Nephron (organoid): ENCODE results near the gene BABAM2.
"Not testable (repeated sequence)": the region's sequence is repeated elsewhere in the genome, so short reads cannot be mapped to it uniquely, and the experiment has no call there.

ENCODE experiments used
- H3K27ac Mint-ChIP-seq, 3 experiments: 2 replicates each; pipeline ENCODE4 v1.8.0; 2020; ENCODE audit warnings: mixed read lengths in 3 of 3, mild to moderate bottlenecking in 2 of 3, moderate library complexity in 1 of 3
- H3K27me3 Mint-ChIP-seq: 2 replicates; pipeline ENCODE4 v1.8.0; 2021; ENCODE audit warnings: low read depth, mild to moderate bottlenecking, moderate library complexity, mixed read lengths
- H3K36me3 Mint-ChIP-seq: 2 replicates; pipeline ENCODE4 v1.8.0; 2020; ENCODE audit warnings: low read depth, mixed read lengths
- H3K4me1 Mint-ChIP-seq: 2 replicates; pipeline ENCODE4 v1.8.0; 2020; ENCODE audit warnings: mixed read lengths
- H3K4me3 Mint-ChIP-seq, 3 experiments: 2 replicates each; pipeline ENCODE4 v1.8.0; 2020; ENCODE audit warnings: mild to moderate bottlenecking in 3 of 3, mixed read lengths in 3 of 3, moderate library complexity in 2 of 3
- H3K9me3 Mint-ChIP-seq: 2 replicates; pipeline ENCODE4 v1.8.0; 2020; ENCODE audit warnings: mixed read lengths
- TF ChIP-seq, protein P1 (sequence below), 3 experiments: fragments of 200-600 bp; sonication (generic); IDR thresholded peaks; one replicate each; pipeline ENCODE4 v1.5.0; 2021; ENCODE audit warnings: antibody characterized with exemption in 3 of 3; ENCODE audit not compliant: unreplicated experiment in 3 of 3

The BABAM2 gene

DNA sequence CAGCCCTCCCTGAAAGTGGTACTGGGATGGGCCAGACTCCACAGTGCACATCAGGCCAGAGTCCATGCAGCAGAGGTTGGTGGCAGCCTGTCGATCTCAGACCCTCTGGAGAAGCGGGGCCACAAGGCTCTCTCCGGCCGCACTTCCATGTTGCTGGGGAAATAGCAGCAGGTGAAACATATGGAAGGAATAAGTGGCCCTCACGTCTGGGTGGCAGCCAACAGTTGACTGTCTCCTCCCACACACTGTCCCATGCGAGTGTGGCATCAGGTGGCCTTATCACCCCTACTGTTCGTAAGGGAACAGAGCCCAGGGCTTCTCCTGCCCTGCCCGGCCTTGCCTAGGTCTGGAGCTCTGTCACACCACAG is 444.0 kb downstream of the BABAM2 start:
- TF ChIP-seq, protein P1, sequence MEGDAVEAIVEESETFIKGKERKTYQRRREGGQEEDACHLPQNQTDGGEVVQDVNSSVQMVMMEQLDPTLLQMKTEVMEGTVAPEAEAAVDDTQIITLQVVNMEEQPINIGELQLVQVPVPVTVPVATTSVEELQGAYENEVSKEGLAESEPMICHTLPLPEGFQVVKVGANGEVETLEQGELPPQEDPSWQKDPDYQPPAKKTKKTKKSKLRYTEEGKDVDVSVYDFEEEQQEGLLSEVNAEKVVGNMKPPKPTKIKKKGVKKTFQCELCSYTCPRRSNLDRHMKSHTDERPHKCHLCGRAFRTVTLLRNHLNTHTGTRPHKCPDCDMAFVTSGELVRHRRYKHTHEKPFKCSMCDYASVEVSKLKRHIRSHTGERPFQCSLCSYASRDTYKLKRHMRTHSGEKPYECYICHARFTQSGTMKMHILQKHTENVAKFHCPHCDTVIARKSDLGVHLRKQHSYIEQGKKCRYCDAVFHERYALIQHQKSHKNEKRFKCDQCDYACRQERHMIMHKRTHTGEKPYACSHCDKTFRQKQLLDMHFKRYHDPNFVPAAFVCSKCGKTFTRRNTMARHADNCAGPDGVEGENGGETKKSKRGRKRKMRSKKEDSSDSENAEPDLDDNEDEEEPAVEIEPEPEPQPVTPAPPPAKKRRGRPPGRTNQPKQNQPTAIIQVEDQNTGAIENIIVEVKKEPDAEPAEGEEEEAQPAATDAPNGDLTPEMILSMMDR (IDR thresholded peaks at IDR 0.05; ENCODE audit: unreplicated experiment in 3 of 3) = no peak
- Mint-ChIP-seq H3K27ac (peak overlapping the region in 2 of 3 experiments; percentile 47 to 48), H3K4me3 (no peak overlapping the region), H3K9me3 (peaks cover 9% of the 10 kb centered on the region), H3K4me1 (peaks cover 55% of the 10 kb centered on the region), H3K27me3 (no peaks in the 10 kb centered on the region), H3K36me3 (peaks cover 15% of the 10 kb centered on the region)

DNA sequence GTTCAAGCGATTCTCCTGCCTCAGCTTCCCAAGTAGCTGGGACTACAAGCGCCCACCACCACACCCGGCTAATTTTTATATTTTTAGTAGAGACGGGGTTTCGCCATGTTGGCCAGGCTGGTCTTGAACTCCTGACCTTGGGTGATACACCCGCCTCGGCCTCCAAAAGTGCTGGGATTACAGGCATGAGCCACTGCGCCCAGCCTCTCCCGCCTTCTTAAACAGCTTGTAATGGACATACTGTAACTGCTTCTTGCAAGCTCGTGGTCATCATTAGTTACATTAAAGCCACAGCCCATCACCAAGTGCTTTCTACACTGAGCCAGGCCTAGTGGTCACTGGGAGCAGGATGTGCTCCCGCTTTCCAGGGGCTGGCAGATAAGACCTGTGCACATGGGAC is 444.7 kb downstream of the BABAM2 start:
- H3K27me3 Mint-ChIP-seq, H3K4me3 Mint-ChIP-seq, H3K36me3 Mint-ChIP-seq, H3K9me3 Mint-ChIP-seq: not testable (repeated sequence)
- peaks cover 55% of the 10 kb centered on the region for H3K4me1 Mint-ChIP-seq
- H3K27ac Mint-ChIP-seq = peak overlapping the region in 2 of 3 experiments; percentile 89 to 96

DNA sequence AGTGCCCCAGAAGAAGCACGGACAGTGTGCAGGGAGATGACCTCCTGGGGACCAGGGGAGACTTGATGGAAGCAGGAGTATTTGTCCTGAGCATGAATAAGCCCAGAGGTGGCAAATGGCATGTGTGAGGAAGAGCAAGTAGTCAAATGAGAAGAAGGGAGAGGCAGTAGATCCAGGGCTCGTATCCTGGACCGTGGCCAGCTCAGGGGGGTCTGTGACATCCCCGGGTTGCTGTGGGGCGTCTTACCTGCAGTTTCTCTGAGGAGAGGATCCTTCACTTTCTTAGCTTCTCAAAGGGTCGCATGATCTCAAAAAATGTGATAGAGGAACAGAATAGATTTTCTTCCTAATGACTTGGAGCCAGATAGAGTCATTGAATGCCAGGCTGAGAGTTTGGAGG is 445.1 kb downstream of the BABAM2 start:
- H3K36me3 Mint-ChIP-seq = peaks cover 4% of the 10 kb centered on the region
- TF ChIP-seq, protein P1 (IDR thresholded peaks at IDR 0.05; ENCODE audit: unreplicated experiment in 3 of 3) = no peak
- peak overlapping the region; percentile 55 to 96 (median 89) for H3K27ac Mint-ChIP-seq
- no peaks in the 10 kb centered on the region for H3K27me3 Mint-ChIP-seq
- H3K4me1 Mint-ChIP-seq = peaks cover 55% of the 10 kb centered on the region
- H3K4me3 Mint-ChIP-seq = no peak overlapping the region
- peaks cover 4% of the 10 kb centered on the region for H3K9me3 Mint-ChIP-seq

DNA sequence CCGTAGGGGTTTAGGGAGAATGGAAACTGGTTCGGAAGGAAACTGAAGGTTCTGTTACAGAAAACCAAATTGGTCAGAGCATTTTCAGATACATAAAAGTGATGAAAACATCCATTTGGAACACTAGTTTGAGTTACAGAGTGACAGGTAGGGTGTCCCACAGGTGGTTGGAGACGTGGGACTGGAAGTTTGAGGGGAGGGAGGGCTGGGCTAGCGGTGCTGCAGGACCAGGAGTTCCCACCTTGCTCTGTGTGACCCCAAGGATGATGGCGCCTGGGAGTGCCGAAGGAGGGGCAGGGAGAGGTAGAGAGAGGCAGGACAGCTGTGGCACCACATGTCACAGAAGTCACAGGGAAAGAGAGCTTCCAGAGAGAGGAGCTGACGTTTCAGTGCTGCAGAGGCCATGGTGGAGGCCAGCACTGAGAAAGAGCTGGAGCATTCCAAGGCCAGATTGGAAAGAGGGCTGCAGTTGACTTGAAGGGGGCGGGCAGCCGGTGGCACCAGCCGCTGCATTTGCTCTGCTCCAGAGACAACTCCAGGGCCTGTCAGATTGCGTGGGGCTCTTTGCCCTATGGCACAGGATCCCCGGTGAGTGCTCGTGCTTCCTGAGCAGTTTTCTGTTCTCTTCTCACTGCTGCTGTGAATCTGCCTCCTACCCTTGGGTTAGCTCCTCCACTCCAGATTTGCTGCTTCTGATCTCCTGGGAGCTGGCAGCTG is 445.9 kb downstream of the BABAM2 start:
- H3K9me3 Mint-ChIP-seq = no peaks in the 10 kb centered on the region
- no peaks in the 10 kb centered on the region for H3K27me3 Mint-ChIP-seq
- H3K4me1 Mint-ChIP-seq = peaks cover 63% of the 10 kb centered on the region
- no peaks in the 10 kb centered on the region for H3K36me3 Mint-ChIP-seq
- H3K27ac Mint-ChIP-seq = peak overlapping the region; percentile 55 to 96 (median 89)
- TF ChIP-seq, protein P1 (IDR thresholded peaks at IDR 0.05; ENCODE audit: unreplicated experiment in 3 of 3) = no peak
- no peak overlapping the region for H3K4me3 Mint-ChIP-seq

DNA sequence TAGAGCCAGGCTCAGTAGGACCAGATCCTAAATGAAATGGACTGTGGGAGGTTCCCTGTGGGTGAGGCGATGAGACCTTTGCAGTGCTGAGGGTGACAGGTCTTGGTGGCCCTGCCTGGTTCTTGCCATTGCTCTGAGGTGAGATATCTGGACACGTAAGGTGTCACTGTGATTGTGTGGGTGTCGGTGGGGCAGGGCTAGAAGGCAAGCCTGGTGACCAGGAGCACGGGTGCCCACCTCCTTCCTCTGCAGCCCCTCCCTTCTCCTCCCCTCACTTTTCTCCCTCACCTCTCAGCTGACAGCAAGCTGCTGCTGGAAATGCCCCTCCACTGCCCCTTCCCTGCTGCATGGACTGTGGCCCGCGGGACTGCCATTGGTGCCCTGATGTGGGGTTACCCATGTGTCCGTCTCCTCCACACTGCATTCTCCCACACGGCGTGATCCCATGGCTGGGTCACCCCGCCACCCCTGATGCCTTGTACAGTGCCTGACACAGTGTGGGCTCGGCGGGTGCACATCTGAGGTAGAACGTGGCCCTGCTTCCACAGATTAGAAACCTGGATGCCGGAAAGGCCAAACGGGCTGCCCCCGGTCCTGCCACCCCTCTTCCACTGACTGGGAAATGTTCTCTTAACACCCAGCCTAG is 446.6 kb downstream of the BABAM2 start:
- peaks cover 69% of the 10 kb centered on the region for H3K4me1 Mint-ChIP-seq

DNA sequence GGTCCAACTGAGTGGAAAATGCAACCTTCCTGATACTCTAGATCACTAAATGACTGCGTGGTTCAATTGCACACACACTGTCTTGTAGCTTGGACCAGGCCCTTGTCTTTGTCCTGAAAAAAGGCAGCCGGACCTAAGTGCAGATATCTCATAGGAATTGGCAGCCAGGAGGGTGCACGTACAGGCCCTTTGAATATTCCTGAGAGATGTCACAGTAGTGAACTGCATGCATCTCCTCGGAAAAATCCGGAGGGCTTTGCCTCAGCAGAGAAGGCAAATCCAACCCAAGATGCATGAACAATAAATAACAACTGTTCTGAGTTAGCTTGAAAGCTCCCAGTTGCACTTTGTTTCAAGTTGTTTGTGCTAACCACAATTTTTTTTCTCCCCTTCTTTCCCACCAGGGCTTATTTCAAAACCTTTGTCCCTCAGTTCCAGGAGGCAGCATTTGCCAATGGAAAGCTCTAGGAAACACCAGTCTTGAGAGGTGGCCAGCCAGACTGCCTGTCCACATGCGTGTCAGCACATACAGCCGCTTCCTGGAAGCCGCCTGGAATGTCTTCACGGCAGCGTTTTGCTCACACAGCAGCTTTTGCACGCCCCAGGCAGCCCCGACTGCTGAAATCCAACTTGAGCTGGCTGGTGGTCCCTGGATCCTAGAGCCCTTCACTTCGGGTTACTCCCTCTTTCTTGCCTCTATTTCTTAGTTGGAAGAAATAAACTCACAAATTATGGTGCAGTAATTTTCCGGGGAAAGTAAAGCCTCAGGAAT is 447.7 kb downstream of the BABAM2 start:
- peaks cover 77% of the 10 kb centered on the region for H3K4me1 Mint-ChIP-seq
- no peaks in the 10 kb centered on the region for H3K36me3 Mint-ChIP-seq
- TF ChIP-seq, protein P1 (IDR thresholded peaks at IDR 0.05; ENCODE audit: unreplicated experiment in 3 of 3) = no peak
- H3K27me3 Mint-ChIP-seq = no peaks in the 10 kb centered on the region
- no peaks in the 10 kb centered on the region for H3K9me3 Mint-ChIP-seq
- H3K27ac Mint-ChIP-seq = peak overlapping the region; percentile 86 to 96 (median 92)
- peak overlapping the region in 2 of 3 experiments; percentile 14 to 58 for H3K4me3 Mint-ChIP-seq

More for the DNA sequence above, 446.6 kb downstream of the BABAM2 start:
- Mint-ChIP-seq H3K9me3 (no peaks in the 10 kb centered on the region), H3K36me3 (no peaks in the 10 kb centered on the region), H3K4me3 (no peak overlapping the region), H3K27ac (peak overlapping the region; percentile 86 to 96 (median 92)), H3K27me3 (no peaks in the 10 kb centered on the region)
- TF ChIP-seq, protein P1 (IDR thresholded peaks at IDR 0.05; ENCODE audit: unreplicated experiment in 3 of 3) = no peak
